SU-DHL-6 (cell line): ENCODE measurements around the gene TMEM235.

ENCODE experiments used
- EZH2phosphoT487 ChIP-seq: fragments of 200-600 bp; sonication (generic), shearing (Covaris generic); conservative IDR thresholded peaks from 2 replicates; pipeline ENCODE4 v1.6.1; 2018; ENCODE audit warnings: mild to moderate bottlenecking, antibody characterized with exemption, low read length, moderate library complexity, mixed read lengths
- TF ChIP-seq, protein P1 (sequence below): fragments of 200-600 bp; sonication (generic); IDR thresholded peaks from one replicate; pipeline ENCODE4 v1.5.1; 2017; ENCODE audit warnings: antibody characterized with exemption, mild to moderate bottlenecking, low read length, moderate library complexity; ENCODE audit not compliant: insufficient read depth, poor library complexity, severe bottlenecking

DNA sequence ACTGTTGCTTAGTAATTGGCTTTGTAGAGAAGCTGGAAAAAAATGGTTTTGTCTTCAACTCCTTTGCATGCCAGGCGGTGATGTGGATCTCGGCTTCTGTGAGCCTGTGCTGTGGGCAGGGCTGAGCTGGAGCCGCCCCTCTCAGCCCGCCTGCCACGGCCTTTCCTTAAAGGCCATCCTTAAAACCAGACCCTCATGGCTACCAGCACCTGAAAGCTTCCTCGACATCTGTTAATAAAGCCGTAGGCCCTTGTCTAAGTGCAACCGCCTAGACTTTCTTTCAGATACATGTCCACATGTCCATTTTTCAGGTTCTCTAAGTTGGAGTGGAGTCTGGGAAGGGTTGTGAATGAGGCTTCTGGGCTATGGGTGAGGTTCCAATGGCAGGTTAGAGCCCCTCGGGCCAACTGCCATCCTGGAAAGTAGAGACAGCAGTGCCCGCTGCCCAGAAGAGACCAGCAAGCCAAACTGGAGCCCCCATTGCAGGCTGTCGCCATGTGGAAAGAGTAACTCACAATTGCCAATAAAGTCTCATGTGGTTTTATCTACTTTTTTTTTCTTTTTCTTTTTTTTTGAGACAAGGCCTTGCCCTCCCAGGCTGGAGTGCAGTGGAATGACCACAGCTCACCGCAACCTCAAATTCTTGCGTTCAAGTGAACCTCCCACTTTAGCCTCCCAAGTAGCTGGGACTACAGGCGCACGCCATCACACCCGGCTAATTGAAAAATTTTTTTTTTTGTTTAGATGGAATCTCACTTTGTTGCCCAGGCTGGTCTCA is 6.2 kb upstream of the TMEM235 start:
- TF ChIP-seq, protein P1, sequence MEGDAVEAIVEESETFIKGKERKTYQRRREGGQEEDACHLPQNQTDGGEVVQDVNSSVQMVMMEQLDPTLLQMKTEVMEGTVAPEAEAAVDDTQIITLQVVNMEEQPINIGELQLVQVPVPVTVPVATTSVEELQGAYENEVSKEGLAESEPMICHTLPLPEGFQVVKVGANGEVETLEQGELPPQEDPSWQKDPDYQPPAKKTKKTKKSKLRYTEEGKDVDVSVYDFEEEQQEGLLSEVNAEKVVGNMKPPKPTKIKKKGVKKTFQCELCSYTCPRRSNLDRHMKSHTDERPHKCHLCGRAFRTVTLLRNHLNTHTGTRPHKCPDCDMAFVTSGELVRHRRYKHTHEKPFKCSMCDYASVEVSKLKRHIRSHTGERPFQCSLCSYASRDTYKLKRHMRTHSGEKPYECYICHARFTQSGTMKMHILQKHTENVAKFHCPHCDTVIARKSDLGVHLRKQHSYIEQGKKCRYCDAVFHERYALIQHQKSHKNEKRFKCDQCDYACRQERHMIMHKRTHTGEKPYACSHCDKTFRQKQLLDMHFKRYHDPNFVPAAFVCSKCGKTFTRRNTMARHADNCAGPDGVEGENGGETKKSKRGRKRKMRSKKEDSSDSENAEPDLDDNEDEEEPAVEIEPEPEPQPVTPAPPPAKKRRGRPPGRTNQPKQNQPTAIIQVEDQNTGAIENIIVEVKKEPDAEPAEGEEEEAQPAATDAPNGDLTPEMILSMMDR, result no peak
- no peak for TF ChIP-seq EZH2phosphoT487
